GM19035 (cell line): ENCODE data around the gene RET.

Source experiments
- ATAC-seq: cut with Tn5 transposase; IDR thresholded peaks from one replicate; pipeline ENCODE4 v1.9.1; 2021; ENCODE audit not compliant: unreplicated experiment

RET gene

DNA sequence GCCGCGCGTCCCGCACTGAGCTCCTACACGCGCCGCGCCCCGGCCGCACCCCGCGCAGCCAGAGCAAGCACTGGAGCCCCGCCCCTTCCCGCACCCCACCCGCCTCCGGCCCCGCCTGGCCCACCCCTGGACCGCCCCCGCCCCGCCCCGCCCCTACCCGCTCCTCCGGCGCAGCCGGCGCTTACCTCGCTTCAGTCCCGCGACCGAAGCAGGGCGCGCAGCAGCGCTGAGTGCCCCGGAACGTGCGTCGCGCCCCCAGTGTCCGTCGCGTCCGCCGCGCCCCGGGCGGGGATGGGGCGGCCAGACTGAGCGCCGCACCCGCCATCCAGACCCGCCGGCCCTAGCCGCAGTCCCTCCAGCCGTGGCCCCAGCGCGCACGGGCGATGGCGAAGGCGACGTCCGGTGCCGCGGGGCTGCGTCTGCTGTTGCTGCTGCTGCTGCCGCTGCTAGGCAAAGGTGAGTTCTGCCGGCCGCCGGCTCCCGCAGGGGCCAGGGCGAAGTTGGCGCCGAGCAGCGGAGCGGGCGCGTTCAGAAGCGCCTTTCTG is at the start of gene RET:
Gene RET, plus strand, starts transcription at position 194 of the 545 bp plus-strand sequence. Its CDS starts 190 bp downstream, at position 384.
- no peak for ATAC-seq

DNA sequence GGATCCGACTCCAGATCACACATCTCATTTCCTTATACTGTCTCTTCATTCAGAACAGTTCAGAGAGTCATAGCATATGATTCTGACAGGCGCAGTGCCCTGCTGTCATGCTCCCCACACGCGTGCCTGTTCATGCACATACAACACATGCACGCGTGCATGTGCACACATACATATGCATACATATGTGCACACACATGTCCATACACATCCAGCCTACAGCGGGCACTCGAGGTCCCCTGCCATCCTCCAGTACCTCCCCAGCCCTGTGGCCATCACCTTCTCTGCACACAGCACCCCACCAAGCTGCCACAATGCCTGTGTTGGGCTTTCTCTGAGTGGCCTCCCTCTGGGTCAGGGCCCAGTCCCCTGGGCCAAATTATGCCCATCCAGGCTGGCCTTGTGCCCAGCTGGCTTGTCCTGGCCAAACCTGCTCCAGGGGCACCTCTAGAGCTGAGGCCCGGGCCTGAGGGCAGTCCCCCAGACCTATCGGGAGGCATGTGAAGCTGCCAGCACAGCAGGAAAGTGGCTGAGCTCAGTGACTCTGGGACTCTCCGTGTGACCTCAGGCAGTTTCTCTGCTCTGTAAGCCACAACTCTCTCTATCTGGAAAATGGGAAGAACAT is 49.4 kb upstream of the RET start:
- ATAC-seq, result no peak

DNA sequence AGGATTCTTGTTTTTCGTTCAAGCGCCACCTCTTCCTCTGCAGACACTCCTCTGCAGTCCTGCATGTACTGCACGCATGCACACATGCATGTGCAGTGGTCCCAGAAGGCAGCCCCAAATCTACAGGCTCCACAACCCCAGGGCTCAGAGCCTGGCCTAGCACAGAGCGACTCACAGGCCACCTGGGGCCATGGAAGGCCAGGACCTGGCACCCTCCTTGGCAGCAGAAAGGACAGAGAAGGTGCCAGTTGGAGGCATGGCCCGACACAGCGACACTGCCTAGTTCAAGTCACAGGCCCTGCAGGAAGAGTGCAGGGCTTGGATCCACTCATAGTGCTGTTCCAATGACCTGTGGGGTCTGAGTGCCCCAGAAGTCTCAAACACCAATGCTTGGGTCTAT is 48.7 kb upstream of the RET start:
- no peak for ATAC-seq

GRCh38 chr10:43029043-43029442 is 47.8 kb upstream of the RET start:
- ATAC-seq, result no peak

DNA sequence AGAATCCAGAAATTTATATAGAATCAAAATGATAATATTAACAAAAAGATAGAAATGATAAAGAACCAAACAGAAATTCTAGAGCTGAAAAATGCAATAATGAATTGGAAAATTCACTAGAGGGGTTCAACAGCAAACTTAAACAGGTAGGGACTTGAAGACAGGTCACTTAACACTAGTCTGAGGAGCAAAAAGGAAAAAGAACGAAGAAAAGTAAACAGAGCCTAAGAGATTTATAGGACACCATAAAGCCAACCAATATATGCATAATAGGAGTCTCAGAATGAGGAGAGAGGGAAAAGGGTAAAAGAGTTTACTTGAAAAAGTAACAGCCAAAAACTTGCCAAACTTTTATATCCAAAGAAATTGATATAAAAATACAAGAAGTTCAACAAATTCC is 44.3 kb upstream of the RET start:
- ATAC-seq, result no peak

DNA sequence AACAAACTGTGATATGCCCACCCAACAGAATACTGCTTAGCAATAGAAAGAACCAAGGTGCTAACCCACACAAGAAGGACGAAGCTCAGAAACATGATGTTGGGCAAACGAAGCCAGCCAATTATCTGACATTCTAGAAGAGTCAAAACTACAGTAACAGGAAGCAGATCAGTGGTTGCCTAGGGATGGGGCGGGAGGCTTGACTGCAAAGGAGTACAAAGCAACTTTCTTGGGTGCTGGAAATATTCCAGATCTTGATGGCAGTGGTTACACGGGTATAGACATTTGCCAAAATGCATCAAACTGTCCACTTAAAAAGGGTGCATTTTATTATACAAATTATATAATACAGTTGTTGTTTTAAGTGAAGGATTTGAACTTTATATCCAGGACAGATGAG is 41.1 kb upstream of the RET start:
- no peak for ATAC-seq

DNA sequence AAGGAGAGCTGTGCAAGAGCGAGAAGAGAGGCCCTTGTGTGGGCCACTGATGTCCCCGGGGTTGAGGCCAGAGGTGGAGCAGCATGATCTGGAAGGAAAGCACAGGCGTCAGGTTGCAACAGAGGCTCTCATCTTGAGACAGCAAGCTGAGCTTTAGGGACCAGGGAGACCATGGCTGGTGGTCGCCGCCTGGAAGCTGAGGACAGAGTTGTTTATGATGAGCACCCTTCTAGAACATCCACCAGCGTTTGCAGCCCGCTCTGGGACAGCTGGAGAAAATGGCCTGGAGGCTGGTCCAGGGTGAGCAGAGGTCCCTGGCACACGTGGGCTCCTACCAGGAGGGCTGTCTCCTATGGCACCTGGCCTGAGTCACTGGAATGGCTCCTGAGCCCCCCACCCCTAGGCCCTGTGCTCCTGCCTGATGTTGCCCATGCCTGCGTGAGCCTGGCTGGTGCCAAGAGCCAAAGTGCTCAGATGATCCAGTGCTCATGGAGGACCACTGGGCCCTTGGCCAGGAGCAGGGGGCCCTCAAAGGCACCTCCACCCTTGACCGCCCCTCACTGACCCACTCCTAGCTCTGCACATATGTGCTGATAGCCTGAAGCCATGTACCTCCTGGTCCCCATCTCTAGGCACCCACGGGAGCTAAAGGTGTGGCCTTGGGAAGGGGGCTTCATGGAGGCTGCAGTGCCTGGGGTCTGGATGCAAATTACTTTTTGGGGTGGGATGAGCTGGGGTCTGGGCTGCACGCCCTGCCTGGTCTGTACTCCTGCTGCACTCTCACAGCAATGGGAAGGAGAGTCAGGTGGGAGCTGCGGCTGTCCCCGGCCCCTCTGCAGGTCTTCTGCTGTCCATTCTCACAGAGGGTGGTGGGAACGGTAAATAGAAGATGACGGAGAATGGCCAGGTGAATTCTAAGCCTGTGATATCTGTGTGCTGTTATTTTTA is 40.1 kb upstream of the RET start:
- ATAC-seq, result no peak

DNA sequence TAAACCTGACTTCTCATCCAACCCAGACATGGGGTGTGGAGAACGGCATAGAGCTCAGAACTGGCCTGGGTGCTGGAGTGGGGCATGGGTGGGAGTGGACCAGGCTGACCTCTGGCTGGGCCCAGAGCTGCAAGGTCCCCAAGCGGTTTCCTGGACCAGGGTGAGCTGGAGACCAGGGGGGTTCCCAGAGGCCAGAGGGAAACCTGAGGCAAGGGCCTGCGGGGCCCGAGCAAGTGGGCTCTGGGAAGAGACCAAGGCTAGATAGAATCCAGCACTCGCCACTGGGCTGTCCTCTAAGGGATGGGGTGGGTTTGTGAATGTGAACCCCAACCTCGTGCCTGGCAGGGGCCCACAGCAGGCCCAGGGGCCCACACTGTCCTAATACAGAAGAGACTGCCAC is 39.4 kb upstream of the RET start:
- no peak for ATAC-seq

GRCh38 chr10:43037942-43038782 is 38.7 kb upstream of the RET start:
- no peak for ATAC-seq

DNA sequence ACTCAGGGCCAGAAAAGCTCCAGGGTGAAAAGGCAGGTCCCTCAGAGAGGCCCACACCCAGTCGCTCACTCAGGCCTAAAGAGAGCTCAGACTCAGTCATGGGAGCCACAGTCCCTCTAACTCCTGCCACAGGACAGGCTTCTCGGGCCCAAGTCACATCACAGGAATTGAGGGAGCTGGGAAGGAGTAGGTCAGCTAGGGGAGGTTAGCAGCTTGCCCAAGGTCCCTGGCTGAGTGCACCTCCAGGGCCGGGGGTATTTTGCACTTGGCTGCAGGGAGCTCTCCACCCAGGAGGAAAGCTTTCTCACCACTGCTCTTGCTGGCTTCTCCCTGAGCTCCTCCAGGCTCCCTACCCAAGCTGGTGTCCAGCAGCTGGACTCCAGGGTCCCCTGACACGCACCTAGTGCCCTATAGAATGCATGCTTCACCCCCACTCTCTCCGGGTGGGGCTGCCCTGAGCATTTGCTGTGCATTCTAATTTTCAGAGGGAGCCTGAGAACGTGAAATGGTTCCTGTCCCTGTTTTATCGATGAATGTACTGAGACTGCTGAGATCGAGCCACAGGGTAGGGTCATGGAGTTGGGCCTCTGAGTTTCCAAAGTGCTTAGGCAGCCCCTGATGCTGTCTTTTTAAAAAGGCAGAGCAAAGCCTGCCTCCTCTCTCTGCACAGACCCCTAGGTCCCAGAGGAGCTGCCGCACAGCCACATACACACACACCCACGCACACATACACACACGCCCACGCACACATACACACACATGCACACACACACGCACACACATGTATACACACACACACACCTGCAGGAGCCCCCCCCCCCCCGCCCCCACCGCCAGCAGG is 37.9 kb upstream of the RET start:
- no peak for ATAC-seq

DNA sequence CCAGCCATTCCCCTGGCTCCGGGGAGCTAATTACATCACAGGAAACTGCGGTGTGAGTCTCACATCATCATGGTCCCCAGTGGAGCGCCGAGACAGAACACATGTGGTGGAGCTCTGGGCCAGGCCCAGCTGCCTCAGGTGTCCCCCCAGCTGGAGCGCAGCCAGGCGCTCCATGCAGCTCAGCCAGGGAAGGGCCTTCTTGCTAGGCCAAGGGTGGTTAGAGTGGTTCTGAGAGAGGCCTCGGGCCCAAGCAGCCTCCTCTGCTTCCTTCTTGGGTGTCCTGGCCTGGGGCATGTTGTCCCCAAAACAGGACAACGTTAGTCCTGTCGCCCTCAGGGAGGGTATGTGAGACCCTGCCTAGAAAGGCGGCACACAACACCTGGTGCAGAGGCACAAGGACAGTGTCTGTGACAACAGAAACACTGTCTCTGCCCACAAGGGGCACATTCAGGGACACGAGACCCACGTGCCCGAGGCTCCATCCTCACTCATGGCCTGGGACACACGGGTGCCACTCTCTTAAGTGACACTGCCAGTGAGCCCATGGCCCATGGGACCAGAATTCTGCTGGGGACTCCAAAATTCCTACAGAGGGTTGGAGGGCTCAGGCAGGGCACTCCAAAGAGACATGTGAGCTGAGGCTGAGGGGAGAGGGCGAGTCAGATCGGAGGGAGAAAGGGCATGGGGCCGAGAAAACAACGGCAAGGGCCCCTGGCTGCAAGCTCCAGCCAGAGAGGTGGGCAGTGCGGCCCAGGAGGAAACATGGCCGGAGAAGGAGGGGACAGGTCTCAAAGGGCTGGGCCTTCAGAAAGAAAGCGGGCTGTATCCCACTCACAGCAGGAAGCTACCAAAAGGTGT is 37.0 kb upstream of the RET start:
- no peak for ATAC-seq

DNA sequence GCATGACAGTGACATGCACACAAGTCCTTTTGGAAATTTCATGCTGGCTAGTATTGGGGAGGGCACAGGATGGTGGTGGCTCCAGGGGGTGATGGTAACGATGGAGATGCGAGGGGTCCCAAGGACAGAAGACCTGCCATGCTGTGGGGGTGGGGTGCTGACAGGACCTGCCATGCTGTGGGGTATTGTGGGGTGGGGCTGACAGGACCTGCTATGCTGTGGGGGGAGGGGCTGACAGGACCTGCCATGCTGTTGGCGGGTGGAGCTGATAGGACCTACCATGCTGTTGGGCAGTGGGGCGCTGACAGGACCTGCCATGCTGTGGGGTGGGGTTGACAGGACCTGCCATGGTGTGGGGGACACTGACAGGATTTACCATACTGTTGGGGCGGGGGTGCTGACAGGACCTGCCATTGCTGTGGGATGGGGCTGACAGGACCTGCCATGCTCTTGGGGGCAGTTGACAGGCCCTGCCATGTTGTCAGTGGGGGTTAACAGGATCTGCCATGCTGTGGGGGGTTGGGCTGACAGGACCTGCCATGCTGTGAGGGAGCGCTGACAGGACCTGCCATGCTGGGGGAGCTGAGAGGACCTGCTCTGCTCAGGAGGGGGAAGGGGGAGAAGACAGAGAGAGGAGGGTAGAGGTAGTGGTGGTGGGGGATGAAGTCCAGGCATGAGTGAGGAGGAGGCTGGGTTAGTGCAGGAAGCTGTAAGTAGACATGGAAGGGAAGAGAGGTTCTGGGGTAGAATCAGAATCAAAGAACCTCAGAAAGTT is 36.2 kb upstream of the RET start:
- no peak for ATAC-seq

DNA sequence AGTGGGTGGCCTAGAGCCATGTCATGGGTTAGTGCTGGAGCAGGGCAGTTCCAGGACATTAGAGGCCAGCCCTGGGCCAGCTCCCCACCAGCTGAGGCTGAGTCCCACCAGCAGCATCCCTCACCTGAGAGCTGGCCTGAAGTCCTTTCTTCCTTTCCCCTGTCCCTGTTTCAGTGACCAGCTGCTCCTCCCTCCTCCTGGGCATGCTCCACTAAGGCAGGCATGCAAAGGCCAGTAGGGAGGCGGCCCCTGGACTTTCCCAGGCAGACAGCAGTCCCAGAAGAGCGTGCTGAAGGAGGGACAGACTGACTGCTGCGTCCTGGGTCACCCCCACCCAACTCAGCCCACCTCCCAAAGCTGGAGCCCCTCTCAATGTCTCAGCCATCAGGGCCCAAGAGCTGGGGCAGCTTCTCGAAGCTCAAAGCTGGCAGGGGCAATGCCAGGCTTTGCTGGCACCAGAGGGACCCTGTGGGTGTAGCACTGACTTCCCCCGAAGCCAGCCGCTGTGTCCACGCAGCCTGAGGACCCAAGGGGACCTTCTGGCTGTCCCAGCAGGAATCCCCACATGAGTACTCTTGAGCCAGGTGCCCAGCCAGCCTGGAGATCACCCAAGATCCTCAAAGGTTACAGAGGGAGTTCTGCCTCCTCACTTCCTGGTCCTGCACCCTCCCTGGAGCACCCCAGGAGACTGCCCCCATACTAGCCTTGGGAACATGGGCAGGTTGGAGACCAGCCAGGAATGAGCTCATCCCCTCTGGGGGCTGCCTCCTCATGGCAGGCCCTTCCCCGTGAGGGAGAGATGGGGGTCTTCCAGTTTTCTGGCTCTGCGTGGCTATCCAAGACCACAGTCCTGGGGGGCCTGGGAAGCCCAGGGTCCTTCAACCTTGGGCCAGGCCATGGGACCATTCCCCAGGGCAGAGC is 35.2 kb upstream of the RET start:
- ATAC-seq, result no peak

GRCh38 chr10:43042503-43043341 is 34.1 kb upstream of the RET start:
- no peak for ATAC-seq

DNA sequence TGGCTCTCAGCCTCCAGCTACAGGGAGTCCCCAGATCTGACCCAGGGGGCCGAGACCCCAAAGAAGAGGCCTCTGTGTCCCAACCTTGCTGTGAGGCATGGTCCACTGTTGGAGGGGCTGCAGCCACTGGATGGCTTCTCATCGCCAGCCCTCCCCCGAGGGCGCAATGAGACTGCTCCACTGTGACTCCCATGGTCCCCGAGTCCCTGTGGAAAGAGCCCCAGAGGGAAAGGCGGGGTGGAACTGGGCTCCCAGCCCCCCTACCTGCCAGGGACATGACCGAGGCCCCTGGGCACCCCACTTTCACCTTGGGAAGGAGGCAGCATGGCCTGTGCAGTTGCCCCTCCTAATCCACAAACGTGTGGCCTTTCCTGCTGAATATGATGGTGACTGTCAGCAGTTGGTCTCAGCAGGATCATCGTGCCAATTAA is 33.5 kb upstream of the RET start:
- no peak for ATAC-seq

DNA sequence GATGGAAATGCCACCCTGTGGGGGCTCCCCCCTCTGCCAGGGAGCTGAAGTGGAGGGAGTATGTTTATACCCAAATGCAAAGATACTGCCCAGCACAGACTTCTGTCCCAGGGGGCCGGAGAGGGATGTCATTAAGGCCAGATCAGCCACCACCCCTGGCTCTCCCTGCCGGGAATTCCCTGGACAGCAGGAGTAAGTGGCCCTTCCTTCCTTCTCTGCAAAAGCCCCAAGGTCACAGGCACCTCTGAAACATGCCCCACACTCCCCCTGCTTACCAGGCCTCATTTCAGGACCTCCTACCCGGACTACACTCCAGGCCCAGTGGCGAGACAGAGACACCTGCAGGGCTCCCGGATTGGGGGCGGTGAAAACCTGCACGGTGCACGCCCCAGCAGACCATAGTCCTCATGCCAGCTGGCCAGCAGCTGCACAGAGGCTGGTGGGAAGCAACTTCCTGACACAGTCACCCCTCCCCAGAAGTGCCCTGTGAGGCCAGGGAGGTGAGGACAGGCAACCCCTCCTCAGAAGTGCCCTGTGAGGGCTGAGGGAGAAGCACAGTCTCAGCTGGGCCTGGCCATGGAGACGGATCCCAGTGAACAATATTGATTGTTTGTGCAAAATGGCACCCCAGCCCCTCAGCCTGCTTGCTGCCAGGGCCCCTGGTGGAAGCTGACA is 33.0 kb upstream of the RET start:
- no peak for ATAC-seq
